Ascending aorta (tissue), 2 donors: ENCODE measurements around the gene ATF7. TPM values are rescaled to one million over a fixed set of nuclear protein-coding genes. Genes with fewer than 3 reads are reported as not detected.
A peak's percentile ranks its signal among the peaks of the same experiment; 100 is the strongest.

Source experiments
- DNase-seq, 2 donors: peaks; one replicate each; pipeline ENCODE4 v3.0.0-alpha.2; 2019; ENCODE audit warnings: low spot score in 2 of 2
- H3K27ac ChIP-seq, 2 donors: fragments of 200-600 bp; sonication (generic); one replicate each; pipeline ENCODE4 v1.5.1; 2016 to 2017; ENCODE audit warnings: mild to moderate bottlenecking in 1 of 2
- H3K27me3 ChIP-seq: fragments of 200-600 bp; sonication (generic); one replicate; pipeline ENCODE4 v1.5.1; 2017
- H3K36me3 ChIP-seq, 2 donors: fragments of 200-600 bp; sonication (generic); one replicate each; pipeline ENCODE4 v1.5.1; 2016
- H3K4me1 ChIP-seq, 2 donors: fragments of 200-600 bp; sonication (generic); one replicate each; pipeline ENCODE4 v1.5.1; 2016 to 2017; ENCODE audit warnings: mild to moderate bottlenecking in 1 of 2
- H3K4me3 ChIP-seq, 2 donors: fragments of 200-600 bp; sonication (generic); one replicate each; pipeline ENCODE4 v1.5.1; 2016 to 2017; ENCODE audit warnings: mild to moderate bottlenecking in 1 of 2
- H3K9me3 ChIP-seq, 2 donors: fragments of 200-600 bp; sonication (generic); one replicate each; pipeline ENCODE4 v1.5.1; 2016
- CTCF ChIP-seq, 3 experiments: fragments of 200-600 bp in 2 of 3; fragments of 450-650 bp in 1 of 3; sonication (generic) in 2 of 3; IDR thresholded peaks; one replicate each; pipeline ENCODE4 v1.5.1; 2016 to 2019; ENCODE audit warnings: antibody characterized with exemption in 3 of 3, mild to moderate bottlenecking in 1 of 3, moderate library complexity in 1 of 3
- intact Hi-C: fragments of 100-400 bp; cut with DNase I; formaldehyde crosslinking; loops from one replicate; pipeline ENCODE4 v1.15.1; 2023
- total RNA-seq: library from RNA; depleted of rRNA; stranded (reverse); fragments of >200 nt; gene quantifications from one replicate; pipeline ENCODE4 v1.1.0, GENCODE V29; 2016

Gene ATF7
- total RNA-seq, 1 donor from 2014 or later, result 67.6 TPM

- intact Hi-C loops, result no loop called here
- peaks cover 14 to 26% of the 10 kb centered on the region in 2 donors for H3K4me1 ChIP-seq
- H3K27ac ChIP-seq, result peak overlapping the region; percentile 56 to 72
- no peak for DNase-seq
- H3K27me3 ChIP-seq, result no peaks in the 10 kb centered on the region
- no peaks in the 10 kb centered on the region for H3K36me3 ChIP-seq
- no peaks in the 10 kb centered on the region for H3K9me3 ChIP-seq
- H3K4me3 ChIP-seq, result peak overlapping the region; percentile 29 to 40
- TF ChIP-seq CTCF (IDR thresholded peaks at IDR 0.05), result no peak
Measured at GRCh38 chr12:53591301-53592206, 34.6 kb downstream of the ATF7 start.

- Histone ChIP-seq H3K4me3 (no peak overlapping the region), H3K4me1 (peaks cover 14 to 24% of the 10 kb centered on the region in 2 donors), H3K27me3 (no peaks in the 10 kb centered on the region), H3K9me3 (no peaks in the 10 kb centered on the region), H3K27ac (peak overlapping the region; percentile 6 to 72), H3K36me3 (no peaks in the 10 kb centered on the region)
- no peak for TF ChIP-seq CTCF (IDR thresholded peaks at IDR 0.05)
- intact Hi-C loops, result no loop called here
- no peak for DNase-seq
Measured at GRCh38 chr12:53590652-53591051, 35.5 kb downstream of the ATF7 start.

GRCh38 chr12:53589915-53590314 lies 36.3 kb downstream of the ATF7 start:
- intact Hi-C loops, result no loop called here
- Histone ChIP-seq H3K27me3 (no peaks in the 10 kb centered on the region), H3K4me1 (peaks cover 14 to 22% of the 10 kb centered on the region in 2 donors), H3K36me3 (peaks cover 0 to 4% of the 10 kb centered on the region in 2 donors), H3K9me3 (no peaks in the 10 kb centered on the region), H3K4me3 (no peak overlapping the region), H3K27ac (peak overlapping the region in 1 of 2 donors; percentile 6)
- no peak for TF ChIP-seq CTCF (IDR thresholded peaks at IDR 0.05)
- DNase-seq, result no peak

- Histone ChIP-seq H3K27me3 (no peaks in the 10 kb centered on the region), H3K27ac (no peak overlapping the region), H3K9me3 (no peaks in the 10 kb centered on the region), H3K4me1 (peaks cover 14 to 21% of the 10 kb centered on the region in 2 donors), H3K4me3 (no peak overlapping the region), H3K36me3 (peaks cover 0 to 4% of the 10 kb centered on the region in 2 donors)
- no peak for DNase-seq
- intact Hi-C loops, result no loop called here
- no peak for TF ChIP-seq CTCF (IDR thresholded peaks at IDR 0.05)
Measured at GRCh38 chr12:53589423-53589822, 36.8 kb downstream of the ATF7 start.

- Histone ChIP-seq H3K27ac (no peak overlapping the region), H3K27me3 (no peaks in the 10 kb centered on the region), H3K4me1 (peaks cover 14 to 21% of the 10 kb centered on the region in 2 donors), H3K9me3 (no peaks in the 10 kb centered on the region), H3K36me3 (peaks cover 0 to 8% of the 10 kb centered on the region in 2 donors), H3K4me3 (no peak overlapping the region)
- DNase-seq, result no peak
- intact Hi-C loops, result no loop called here
- TF ChIP-seq CTCF (IDR thresholded peaks at IDR 0.05), result no peak
Measured at GRCh38 chr12:53588123-53588522, 38.1 kb downstream of the ATF7 start.
